Ectodermal cell (in vitro differentiated cells): ENCODE data around the gene PSTPIP2.
A peak's percentile ranks its signal among the peaks of the same experiment; 100 is the strongest.

ENCODE experiments used
- H3K27ac ChIP-seq: 2 replicates; pipeline ENCODE4 v1.7.0; 2013; ENCODE audit warnings: mild to moderate bottlenecking, low read depth, low read length; ENCODE audit not compliant: insufficient read depth, poor library complexity, severe bottlenecking
- H3K27me3 ChIP-seq: 2 replicates; pipeline ENCODE4 v1.7.0; 2013; ENCODE audit warnings: mild to moderate bottlenecking, low read length; ENCODE audit not compliant: insufficient read depth, control insufficient read depth, poor library complexity, severe bottlenecking
- H3K36me3 ChIP-seq: one replicate; pipeline ENCODE4 v1.7.0; 2013; ENCODE audit warnings: low read length; ENCODE audit not compliant: control insufficient read depth, insufficient read depth
- H3K4me1 ChIP-seq: one replicate; pipeline ENCODE4 v1.7.0; 2013; ENCODE audit warnings: low read length; ENCODE audit not compliant: control insufficient read depth, insufficient read depth
- H3K4me3 ChIP-seq: 2 replicates; pipeline ENCODE4 v1.7.0; 2013; ENCODE audit warnings: low read depth, low read length, control low read depth; ENCODE audit not compliant: insufficient read depth
- H3K9me3 ChIP-seq: 2 replicates; pipeline ENCODE4 v1.7.0; 2013; ENCODE audit warnings: mild to moderate bottlenecking, low read length, moderate library complexity; ENCODE audit not compliant: control insufficient read depth
- whole genome bisulfite sequencing, 2 experiments: methylation state at CpG; one replicate each; pipeline ENCODE4 v1.1.7; 2013; ENCODE audit warnings: missing lambda C conversion rate in 2 of 2; 5-methylcytosine and 5-hydroxymethylcytosine counted together

The PSTPIP2 gene

GRCh38 chr18:46037512-46038305 is 34.4 kb downstream of the PSTPIP2 start:
- Histone ChIP-seq H3K9me3 (no peaks in the 10 kb centered on the region), H3K4me1 (no peaks in the 10 kb centered on the region), H3K27me3 (no peaks in the 10 kb centered on the region), H3K4me3 (no peak overlapping the region), H3K27ac (no peak overlapping the region), H3K36me3 (no peaks in the 10 kb centered on the region)
- WGBS, 2 experiments, result 92 to 95% methylated on average over 9 of the region's 9 CpGs

GRCh38 chr18:46035696-46036680 is 36.1 kb downstream of the PSTPIP2 start:
- WGBS, 2 experiments, result 93 to 95% methylated on average over 2 of the region's 2 CpGs
- H3K4me3 ChIP-seq, result no peak overlapping the region
- no peaks in the 10 kb centered on the region for H3K27me3 ChIP-seq
- H3K9me3 ChIP-seq, result no peaks in the 10 kb centered on the region
- no peaks in the 10 kb centered on the region for H3K4me1 ChIP-seq
- no peak overlapping the region for H3K27ac ChIP-seq
- H3K36me3 ChIP-seq, result no peaks in the 10 kb centered on the region

GRCh38 chr18:46034230-46034629 is 37.8 kb downstream of the PSTPIP2 start:
- Histone ChIP-seq H3K27ac (no peak overlapping the region), H3K4me1 (no peaks in the 10 kb centered on the region), H3K9me3 (no peaks in the 10 kb centered on the region), H3K4me3 (no peak overlapping the region), H3K27me3 (peaks cover 9% of the 10 kb centered on the region), H3K36me3 (no peaks in the 10 kb centered on the region)
- 95 to 100% methylated on average over 1 of the region's 1 CpG for WGBS, 2 experiments

- no peak overlapping the region for H3K27ac ChIP-seq
- WGBS, 2 experiments, result 92 to 95% methylated on average over 4 of the region's 4 CpGs
- H3K36me3 ChIP-seq, result no peaks in the 10 kb centered on the region
- H3K9me3 ChIP-seq, result no peaks in the 10 kb centered on the region
- no peak overlapping the region for H3K4me3 ChIP-seq
- no peaks in the 10 kb centered on the region for H3K4me1 ChIP-seq
- H3K27me3 ChIP-seq, result peaks cover 26% of the 10 kb centered on the region
Measured at GRCh38 chr18:46031741-46032140, 40.3 kb downstream of the PSTPIP2 start.

- H3K4me1 ChIP-seq, result no peaks in the 10 kb centered on the region
- WGBS, 2 experiments, result 75 to 78% methylated on average over 7 of the region's 7 CpGs
- peaks cover 26% of the 10 kb centered on the region for H3K27me3 ChIP-seq
- peak overlapping the region; percentile 29 for H3K4me3 ChIP-seq
- no peaks in the 10 kb centered on the region for H3K36me3 ChIP-seq
- H3K9me3 ChIP-seq, result no peaks in the 10 kb centered on the region
- no peak overlapping the region for H3K27ac ChIP-seq
Measured at GRCh38 chr18:46028536-46028891, 43.5 kb downstream of the PSTPIP2 start.

GRCh38 chr18:46019936-46020335 is 52.1 kb downstream of the PSTPIP2 start:
- Histone ChIP-seq H3K27ac (no peak overlapping the region), H3K27me3 (no peaks in the 10 kb centered on the region), H3K4me1 (no peaks in the 10 kb centered on the region), H3K9me3 (no peaks in the 10 kb centered on the region), H3K4me3 (no peak overlapping the region), H3K36me3 (no peaks in the 10 kb centered on the region)
- 77 to 89% methylated on average over 3 of the region's 3 CpGs for WGBS, 2 experiments

GRCh38 chr18:46013484-46014189 is 58.4 kb downstream of the PSTPIP2 start:
- WGBS, 2 experiments, result 86 to 89% methylated on average over 5 of the region's 5 CpGs
- no peak overlapping the region for H3K4me3 ChIP-seq
- no peaks in the 10 kb centered on the region for H3K36me3 ChIP-seq
- no peaks in the 10 kb centered on the region for H3K4me1 ChIP-seq
- no peaks in the 10 kb centered on the region for H3K27me3 ChIP-seq
- no peaks in the 10 kb centered on the region for H3K9me3 ChIP-seq
- H3K27ac ChIP-seq, result no peak overlapping the region

- H3K27me3 ChIP-seq, result no peaks in the 10 kb centered on the region
- WGBS, 2 experiments, result 93 to 95% methylated on average over 3 to 4 of the region's 4 CpGs
- no peaks in the 10 kb centered on the region for H3K36me3 ChIP-seq
- no peak overlapping the region for H3K4me3 ChIP-seq
- H3K9me3 ChIP-seq, result no peaks in the 10 kb centered on the region
- H3K27ac ChIP-seq, result no peak overlapping the region
- H3K4me1 ChIP-seq, result no peaks in the 10 kb centered on the region
Measured at GRCh38 chr18:46010676-46011075, 61.4 kb downstream of the PSTPIP2 start.

- no peaks in the 10 kb centered on the region for H3K9me3 ChIP-seq
- no peaks in the 10 kb centered on the region for H3K4me1 ChIP-seq
- H3K36me3 ChIP-seq, result no peaks in the 10 kb centered on the region
- no peak overlapping the region for H3K27ac ChIP-seq
- H3K27me3 ChIP-seq, result no peaks in the 10 kb centered on the region
- 94 to 96% methylated on average over 4 of the region's 4 CpGs for WGBS, 2 experiments
- H3K4me3 ChIP-seq, result no peak overlapping the region
Measured at GRCh38 chr18:46010050-46010449, 62.0 kb downstream of the PSTPIP2 start.
